ENCODE measurements around the gene MOV10L1. TPM values are rescaled to one million over a fixed set of nuclear protein-coding genes. Genes with fewer than 3 reads are reported as not detected.

The MOV10L1 gene
- total RNA-seq, 2 donors from 2014 or later = 0.27 to 0.50 TPM

GRCh38 chr22:50153756-50154140 is 63.9 kb downstream of the MOV10L1 start:
- intact Hi-C loops (cut with DNase I) = loop anchor here (2.0 kb wide), 1 partner anchor 61 kb away; no protein-coding TSS in a partner anchor
- H3K36me3 ChIP-seq = no peaks in the 10 kb centered on the region
- no peaks in the 10 kb centered on the region for H3K27me3 ChIP-seq
- H3K9me3 ChIP-seq = no peaks in the 10 kb centered on the region
- no peak overlapping the region for H3K9ac ChIP-seq (ENCODE audit: low read depth in 2 of 2, low read length in 2 of 2)
- no peaks in the 10 kb centered on the region for H3K4me1 ChIP-seq
- no peak for TF ChIP-seq CTCF (IDR thresholded peaks at IDR 0.05)
- no peak overlapping the region for H3K27ac ChIP-seq
- H3K4me3 ChIP-seq = no peak overlapping the region
- no peak for DNase-seq

- H3K4me3 ChIP-seq = no peak overlapping the region
- DNase-seq = peak; percentile 77
- no peaks in the 10 kb centered on the region for H3K27me3 ChIP-seq
- H3K9me3 ChIP-seq = no peaks in the 10 kb centered on the region
- no peaks in the 10 kb centered on the region for H3K4me1 ChIP-seq
- TF ChIP-seq CTCF (IDR thresholded peaks at IDR 0.05) = no peak
- no peaks in the 10 kb centered on the region for H3K36me3 ChIP-seq
- H3K9ac ChIP-seq (ENCODE audit: low read depth in 2 of 2, low read length in 2 of 2) = no peak overlapping the region
- no peak overlapping the region for H3K27ac ChIP-seq
- intact Hi-C loops (cut with DNase I) = no loop called here
Measured at GRCh38 chr22:50157709-50158375, 68.0 kb downstream of the MOV10L1 start.

- no peaks in the 10 kb centered on the region for H3K9me3 ChIP-seq
- no peak for TF ChIP-seq CTCF (IDR thresholded peaks at IDR 0.05)
- H3K4me1 ChIP-seq = no peaks in the 10 kb centered on the region
- H3K27ac ChIP-seq = no peak overlapping the region
- H3K9ac ChIP-seq (ENCODE audit: low read depth in 2 of 2, low read length in 2 of 2) = no peak overlapping the region
- H3K4me3 ChIP-seq = no peak overlapping the region
- intact Hi-C loops (cut with DNase I) = no loop called here
- H3K36me3 ChIP-seq = no peaks in the 10 kb centered on the region
- no peak for DNase-seq
- H3K27me3 ChIP-seq = no peaks in the 10 kb centered on the region
Measured at GRCh38 chr22:50160947-50161346, 71.1 kb downstream of the MOV10L1 start.

- intact Hi-C loops (cut with DNase I) = no loop called here
- H3K4me1 ChIP-seq = no peaks in the 10 kb centered on the region
- no peaks in the 10 kb centered on the region for H3K27me3 ChIP-seq
- no peak for DNase-seq
- no peaks in the 10 kb centered on the region for H3K36me3 ChIP-seq
- H3K9ac ChIP-seq (ENCODE audit: low read depth in 2 of 2, low read length in 2 of 2) = no peak overlapping the region
- H3K9me3 ChIP-seq = no peaks in the 10 kb centered on the region
- no peak overlapping the region for H3K27ac ChIP-seq
- no peak overlapping the region for H3K4me3 ChIP-seq
- TF ChIP-seq CTCF (IDR thresholded peaks at IDR 0.05) = no peak
Measured at GRCh38 chr22:50161508-50162390, 71.9 kb downstream of the MOV10L1 start.

- H3K9me3 ChIP-seq = no peaks in the 10 kb centered on the region
- H3K27me3 ChIP-seq = no peaks in the 10 kb centered on the region
- H3K4me3 ChIP-seq = no peak overlapping the region
- no peak for TF ChIP-seq CTCF (IDR thresholded peaks at IDR 0.05)
- H3K9ac ChIP-seq (ENCODE audit: low read depth in 2 of 2, low read length in 2 of 2) = no peak overlapping the region
- no peak overlapping the region for H3K27ac ChIP-seq
- intact Hi-C loops (cut with DNase I) = no loop called here
- no peaks in the 10 kb centered on the region for H3K36me3 ChIP-seq
- H3K4me1 ChIP-seq = no peaks in the 10 kb centered on the region
- no peak for DNase-seq
Measured at GRCh38 chr22:50162391-50162956, 72.7 kb downstream of the MOV10L1 start.

All from colonic mucosa (tissue), 4 donors.